ENCODE results near the gene L2HGDH. TPM values are rescaled to one million over a fixed set of nuclear protein-coding genes. Genes with fewer than 3 reads are reported as not detected.

Gene L2HGDH
- total RNA-seq, 1 donor from 2014 or later = 13.1 TPM

DNA sequence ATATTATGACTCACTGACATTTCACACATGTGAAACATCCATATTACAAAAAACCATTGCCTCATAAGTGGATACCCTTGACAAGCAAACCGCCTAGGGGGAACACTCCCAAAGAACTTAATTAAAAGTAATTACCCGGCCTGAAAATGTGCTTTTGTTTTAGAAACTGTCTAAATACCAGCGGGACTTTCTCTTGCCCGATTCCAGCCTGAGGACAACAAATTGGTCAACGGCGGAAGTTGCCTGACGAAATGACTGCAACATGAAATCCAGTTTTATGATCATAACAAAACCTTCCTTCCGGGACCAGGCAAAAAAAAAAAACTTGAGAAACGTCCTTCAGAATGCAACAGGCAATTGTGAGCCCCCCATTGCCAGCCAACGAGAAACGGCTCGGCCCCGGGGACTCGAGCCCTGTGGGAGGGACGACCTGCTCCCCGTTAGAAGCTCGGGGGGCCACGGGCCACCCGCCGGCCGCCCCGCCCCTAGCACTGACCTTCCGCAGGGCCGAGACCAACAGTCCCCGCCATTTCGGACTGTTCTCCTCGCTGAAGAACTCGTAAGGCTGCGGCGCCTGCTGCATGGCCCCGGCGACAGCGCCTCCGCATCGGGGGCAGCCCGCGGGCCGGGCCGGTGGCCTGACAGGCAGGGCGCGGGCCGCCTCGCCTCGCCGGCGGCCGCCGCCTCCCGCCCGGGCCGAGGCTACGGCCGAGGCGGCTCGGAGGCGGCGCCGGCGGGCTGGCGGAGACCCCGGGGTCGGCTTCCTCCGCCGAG, 81.1 kb downstream of the L2HGDH start:
- H3K4me3 Mint-ChIP-seq (ENCODE audit: low read depth) = peak overlapping the region; percentile 89

DNA sequence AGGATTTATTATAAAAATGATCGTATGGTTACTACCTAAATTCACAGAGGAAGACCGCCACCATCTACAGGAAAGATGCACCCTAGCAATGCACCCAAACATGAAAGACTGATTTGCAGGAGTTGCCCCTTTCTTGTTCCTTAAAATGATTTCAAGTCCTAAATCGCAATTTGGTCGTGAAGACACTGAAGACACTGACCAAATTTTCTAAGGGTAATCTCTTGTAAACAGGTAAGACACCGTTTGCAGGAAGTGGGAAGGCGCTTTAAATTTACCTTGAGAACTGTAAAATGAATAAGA, 81.7 kb downstream of the L2HGDH start:
- Mint-ChIP-seq H3K27ac (peak overlapping the region; percentile 94), H3K4me1 (ENCODE audit: low read depth) (peaks cover 30% of the 10 kb centered on the region), H3K4me3 (ENCODE audit: low read depth) (peak overlapping the region; percentile 89), H3K9me3 (ENCODE audit: low read depth) (peaks cover 5% of the 10 kb centered on the region), H3K36me3 (ENCODE audit: insufficient read depth) (peaks cover 7% of the 10 kb centered on the region), H3K27me3 (no peaks in the 10 kb centered on the region)
- TF ChIP-seq, protein P1, sequence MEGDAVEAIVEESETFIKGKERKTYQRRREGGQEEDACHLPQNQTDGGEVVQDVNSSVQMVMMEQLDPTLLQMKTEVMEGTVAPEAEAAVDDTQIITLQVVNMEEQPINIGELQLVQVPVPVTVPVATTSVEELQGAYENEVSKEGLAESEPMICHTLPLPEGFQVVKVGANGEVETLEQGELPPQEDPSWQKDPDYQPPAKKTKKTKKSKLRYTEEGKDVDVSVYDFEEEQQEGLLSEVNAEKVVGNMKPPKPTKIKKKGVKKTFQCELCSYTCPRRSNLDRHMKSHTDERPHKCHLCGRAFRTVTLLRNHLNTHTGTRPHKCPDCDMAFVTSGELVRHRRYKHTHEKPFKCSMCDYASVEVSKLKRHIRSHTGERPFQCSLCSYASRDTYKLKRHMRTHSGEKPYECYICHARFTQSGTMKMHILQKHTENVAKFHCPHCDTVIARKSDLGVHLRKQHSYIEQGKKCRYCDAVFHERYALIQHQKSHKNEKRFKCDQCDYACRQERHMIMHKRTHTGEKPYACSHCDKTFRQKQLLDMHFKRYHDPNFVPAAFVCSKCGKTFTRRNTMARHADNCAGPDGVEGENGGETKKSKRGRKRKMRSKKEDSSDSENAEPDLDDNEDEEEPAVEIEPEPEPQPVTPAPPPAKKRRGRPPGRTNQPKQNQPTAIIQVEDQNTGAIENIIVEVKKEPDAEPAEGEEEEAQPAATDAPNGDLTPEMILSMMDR (IDR thresholded peaks at IDR 0.05; ENCODE audit: unreplicated experiment) = no peak
- no peak for DNase-seq (ENCODE audit: low spot score, unreplicated experiment)

More for the DNA sequence above, 81.1 kb downstream of the L2HGDH start:
- DNase-seq (ENCODE audit: low spot score, unreplicated experiment) = peak; percentile 32
- peaks cover 7% of the 10 kb centered on the region for H3K36me3 Mint-ChIP-seq (ENCODE audit: insufficient read depth)
- peaks cover 5% of the 10 kb centered on the region for H3K9me3 Mint-ChIP-seq (ENCODE audit: low read depth)
- peaks cover 28% of the 10 kb centered on the region for H3K4me1 Mint-ChIP-seq (ENCODE audit: low read depth)
- no peaks in the 10 kb centered on the region for H3K27me3 Mint-ChIP-seq
- TF ChIP-seq, protein P1 (IDR thresholded peaks at IDR 0.05; ENCODE audit: unreplicated experiment) = no peak
- peak overlapping the region; percentile 94 for H3K27ac Mint-ChIP-seq

DNA sequence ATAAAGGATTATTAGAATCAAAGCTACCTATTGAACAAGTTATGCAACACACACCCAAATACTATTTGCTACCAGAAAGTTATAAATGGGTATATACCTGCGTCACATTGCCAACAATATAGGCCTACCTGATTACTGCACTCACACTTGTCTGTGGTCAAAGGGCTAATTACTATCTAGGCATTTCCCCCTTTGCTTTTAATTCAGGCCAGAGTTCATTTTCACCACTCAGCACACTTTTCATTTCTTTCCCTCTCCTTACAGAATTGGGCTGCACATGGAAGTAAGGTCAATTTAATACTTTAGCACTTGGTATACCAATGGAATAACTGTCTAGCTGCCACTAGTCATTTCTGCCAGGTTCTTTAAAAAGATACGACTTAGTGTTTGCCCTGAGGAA, 82.3 kb downstream of the L2HGDH start:
- H3K4me3 Mint-ChIP-seq (ENCODE audit: low read depth) = peak overlapping the region; percentile 89
- H3K9me3 Mint-ChIP-seq (ENCODE audit: low read depth) = peaks cover 5% of the 10 kb centered on the region
- TF ChIP-seq, protein P1 (IDR thresholded peaks at IDR 0.05; ENCODE audit: unreplicated experiment) = no peak
- no peak overlapping the region for H3K27ac Mint-ChIP-seq
- no peak for DNase-seq (ENCODE audit: low spot score, unreplicated experiment)
- H3K36me3 Mint-ChIP-seq (ENCODE audit: insufficient read depth) = peaks cover 7% of the 10 kb centered on the region
- peaks cover 30% of the 10 kb centered on the region for H3K4me1 Mint-ChIP-seq (ENCODE audit: low read depth)
- no peaks in the 10 kb centered on the region for H3K27me3 Mint-ChIP-seq

DNA sequence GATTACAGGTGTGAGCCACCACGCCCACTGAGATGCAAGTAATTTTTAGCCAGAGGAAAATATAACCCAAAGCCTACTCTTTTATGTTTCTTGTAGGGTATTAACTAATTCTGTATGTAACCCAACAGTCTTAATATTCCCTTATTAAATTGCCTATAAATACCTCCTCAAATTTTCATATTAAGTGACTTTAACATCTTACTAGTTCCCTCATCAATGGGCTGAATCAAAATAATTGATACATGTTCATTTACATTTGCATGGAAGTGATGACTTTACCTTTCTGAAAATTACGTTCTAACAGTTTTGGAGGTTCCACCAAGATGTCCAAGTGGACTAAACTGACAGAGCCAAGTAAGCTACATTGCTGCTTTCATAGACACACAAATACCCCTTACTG, 83.7 kb downstream of the L2HGDH start:
- DNase-seq (ENCODE audit: low spot score, unreplicated experiment) = no peak
- Mint-ChIP-seq H3K27ac (no peak overlapping the region), H3K27me3 (no peaks in the 10 kb centered on the region), H3K4me3 (ENCODE audit: low read depth) (peak overlapping the region; percentile 14), H3K36me3 (ENCODE audit: insufficient read depth) (peaks cover 7% of the 10 kb centered on the region), H3K9me3 (ENCODE audit: low read depth) (peaks cover 5% of the 10 kb centered on the region), H3K4me1 (ENCODE audit: low read depth) (peaks cover 30% of the 10 kb centered on the region)
- TF ChIP-seq, protein P1 (IDR thresholded peaks at IDR 0.05; ENCODE audit: unreplicated experiment) = no peak

DNA sequence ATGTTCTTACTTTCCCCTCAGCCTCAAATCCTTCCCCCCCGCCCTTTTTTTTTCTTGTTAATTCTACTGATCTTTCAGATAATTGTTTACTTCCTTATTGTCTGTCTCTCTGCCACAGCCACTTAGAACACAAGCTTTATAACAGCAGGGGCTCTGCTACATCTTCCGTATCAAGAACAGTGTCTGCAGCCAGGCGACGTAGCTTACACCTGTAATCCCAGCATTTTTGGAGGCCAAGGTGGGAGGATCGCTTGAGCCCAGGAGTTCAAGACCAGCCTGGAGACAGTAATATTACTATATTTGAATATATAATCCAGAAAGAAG, 86.1 kb downstream of the L2HGDH start:
- Mint-ChIP-seq H3K27me3 (no peaks in the 10 kb centered on the region), H3K36me3 (ENCODE audit: insufficient read depth) (peaks cover 16% of the 10 kb centered on the region), H3K4me1 (ENCODE audit: low read depth) (peaks cover 33% of the 10 kb centered on the region), H3K27ac (no peak overlapping the region), H3K9me3 (ENCODE audit: low read depth) (peaks cover 5% of the 10 kb centered on the region), H3K4me3 (ENCODE audit: low read depth) (no peak overlapping the region)
- DNase-seq (ENCODE audit: low spot score, unreplicated experiment) = no peak
- TF ChIP-seq, protein P1 (IDR thresholded peaks at IDR 0.05; ENCODE audit: unreplicated experiment) = no peak

All from progenitor cell of endocrine pancreas (in vitro differentiated cells).